Brain microvascular endothelial cell (primary cell): ENCODE measurements around the gene SIK3.

Experiments used
- DNase-seq: peaks from one replicate; pipeline ENCODE4 v3.0.0-alpha.2; 2020
- H3K27ac ChIP-seq: fragments of 250-450 bp; sonication (Bioruptor Pico); 2 replicates; pipeline ENCODE4 v1.5.1; 2020; ENCODE audit warnings: mild to moderate bottlenecking, moderate library complexity
- H3K27me3 ChIP-seq: fragments of 250-450 bp; sonication (Bioruptor Pico); replicated peaks from 2 replicates; pipeline ENCODE4 v1.5.1; 2020; ENCODE audit warnings: mild to moderate bottlenecking
- H3K36me3 ChIP-seq: fragments of 250-450 bp; sonication (Bioruptor Pico); replicated peaks from 2 replicates; pipeline ENCODE4 v1.5.1; 2020; ENCODE audit warnings: mild to moderate bottlenecking
- H3K4me3 ChIP-seq: 2 replicates; pipeline ENCODE4 v1.5.1; 2011; ENCODE audit warnings: low read depth, mild to moderate bottlenecking, control low read depth, low read length, moderate library complexity
- in situ Hi-C: cut with HindIII; loops from 2 replicates; pipeline ENCODE4 v1.10.0; 2017; ENCODE audit warnings: low sequenced_read_pairs, low pct_ligation_motif_present
- TF ChIP-seq, protein P1 (sequence below): IDR thresholded peaks from 2 replicates; pipeline ENCODE4 v1.5.1; 2011; ENCODE audit warnings: low read depth, mild to moderate bottlenecking, moderate library complexity, low read length, control low read depth, inconsistent platforms; ENCODE audit errors: missing control alignments

The SIK3 gene

GRCh38 chr11:116976941-116977570 lies 121.2 kb downstream of the SIK3 start:
- no peak overlapping the region for H3K27ac ChIP-seq

DNA sequence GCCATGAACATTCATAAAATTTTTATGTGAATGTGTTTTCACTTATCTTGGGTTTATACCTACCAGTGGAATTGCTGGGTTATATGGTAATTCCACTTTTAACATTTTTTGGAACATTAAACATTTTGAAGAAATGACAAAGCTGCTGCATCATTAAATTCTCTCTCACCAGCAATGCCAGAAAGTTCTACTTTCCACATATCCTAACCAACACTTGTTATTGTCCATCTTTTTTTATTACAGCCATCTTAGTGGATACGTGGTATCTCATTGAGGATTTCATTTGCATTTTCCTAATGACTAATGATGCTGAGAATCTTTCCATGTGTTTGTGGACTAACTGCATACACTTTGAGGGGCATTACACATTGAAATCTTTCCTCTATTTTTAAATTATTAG lies 122.6 kb downstream of the SIK3 start:
- in situ Hi-C loops, result no loop called here
- Histone ChIP-seq H3K4me3 (no peak overlapping the region), H3K27ac (no peak overlapping the region), H3K27me3 (no peaks in the 10 kb centered on the region), H3K36me3 (no peaks in the 10 kb centered on the region)
- TF ChIP-seq, protein P1, sequence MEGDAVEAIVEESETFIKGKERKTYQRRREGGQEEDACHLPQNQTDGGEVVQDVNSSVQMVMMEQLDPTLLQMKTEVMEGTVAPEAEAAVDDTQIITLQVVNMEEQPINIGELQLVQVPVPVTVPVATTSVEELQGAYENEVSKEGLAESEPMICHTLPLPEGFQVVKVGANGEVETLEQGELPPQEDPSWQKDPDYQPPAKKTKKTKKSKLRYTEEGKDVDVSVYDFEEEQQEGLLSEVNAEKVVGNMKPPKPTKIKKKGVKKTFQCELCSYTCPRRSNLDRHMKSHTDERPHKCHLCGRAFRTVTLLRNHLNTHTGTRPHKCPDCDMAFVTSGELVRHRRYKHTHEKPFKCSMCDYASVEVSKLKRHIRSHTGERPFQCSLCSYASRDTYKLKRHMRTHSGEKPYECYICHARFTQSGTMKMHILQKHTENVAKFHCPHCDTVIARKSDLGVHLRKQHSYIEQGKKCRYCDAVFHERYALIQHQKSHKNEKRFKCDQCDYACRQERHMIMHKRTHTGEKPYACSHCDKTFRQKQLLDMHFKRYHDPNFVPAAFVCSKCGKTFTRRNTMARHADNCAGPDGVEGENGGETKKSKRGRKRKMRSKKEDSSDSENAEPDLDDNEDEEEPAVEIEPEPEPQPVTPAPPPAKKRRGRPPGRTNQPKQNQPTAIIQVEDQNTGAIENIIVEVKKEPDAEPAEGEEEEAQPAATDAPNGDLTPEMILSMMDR, result no peak
- DNase-seq, result no peak

More at GRCh38 chr11:116976941-116977570, 121.2 kb downstream of the SIK3 start:
- TF ChIP-seq, protein P1, result no peak
- in situ Hi-C loops, result no loop called here
- no peak overlapping the region for H3K4me3 ChIP-seq
- H3K27me3 ChIP-seq, result no peaks in the 10 kb centered on the region
- DNase-seq, result no peak
- H3K36me3 ChIP-seq, result no peaks in the 10 kb centered on the region

DNA sequence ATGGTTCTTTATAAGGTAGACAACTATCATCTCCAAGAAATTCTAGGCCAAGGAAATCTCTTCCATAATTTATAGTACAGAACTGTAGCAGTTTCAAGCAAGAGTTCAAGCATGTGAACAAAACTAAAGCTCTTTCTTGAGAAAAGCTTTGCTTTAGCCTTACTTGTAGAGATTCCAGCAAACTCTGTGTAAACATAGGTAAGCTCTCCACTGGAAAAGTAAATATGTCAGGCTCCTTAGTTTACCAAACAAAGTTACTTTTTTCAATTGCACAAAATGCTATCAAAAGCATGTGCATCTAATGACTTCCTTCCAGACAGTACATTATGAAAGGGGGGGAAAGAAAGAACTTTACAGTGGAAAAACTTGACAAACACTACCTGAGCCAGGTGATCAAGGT lies 125.0 kb downstream of the SIK3 start:
- no peak overlapping the region for H3K27ac ChIP-seq
- no peaks in the 10 kb centered on the region for H3K36me3 ChIP-seq
- in situ Hi-C loops, result no loop called here
- TF ChIP-seq, protein P1, result no peak
- no peak overlapping the region for H3K4me3 ChIP-seq
- H3K27me3 ChIP-seq, result no peaks in the 10 kb centered on the region
- DNase-seq, result no peak

GRCh38 chr11:116972691-116973090 lies 125.5 kb downstream of the SIK3 start:
- no peak for DNase-seq
- Histone ChIP-seq H3K27me3 (no peaks in the 10 kb centered on the region), H3K36me3 (no peaks in the 10 kb centered on the region), H3K27ac (no peak overlapping the region), H3K4me3 (no peak overlapping the region)
- in situ Hi-C loops, result no loop called here
- TF ChIP-seq, protein P1, result no peak

DNA sequence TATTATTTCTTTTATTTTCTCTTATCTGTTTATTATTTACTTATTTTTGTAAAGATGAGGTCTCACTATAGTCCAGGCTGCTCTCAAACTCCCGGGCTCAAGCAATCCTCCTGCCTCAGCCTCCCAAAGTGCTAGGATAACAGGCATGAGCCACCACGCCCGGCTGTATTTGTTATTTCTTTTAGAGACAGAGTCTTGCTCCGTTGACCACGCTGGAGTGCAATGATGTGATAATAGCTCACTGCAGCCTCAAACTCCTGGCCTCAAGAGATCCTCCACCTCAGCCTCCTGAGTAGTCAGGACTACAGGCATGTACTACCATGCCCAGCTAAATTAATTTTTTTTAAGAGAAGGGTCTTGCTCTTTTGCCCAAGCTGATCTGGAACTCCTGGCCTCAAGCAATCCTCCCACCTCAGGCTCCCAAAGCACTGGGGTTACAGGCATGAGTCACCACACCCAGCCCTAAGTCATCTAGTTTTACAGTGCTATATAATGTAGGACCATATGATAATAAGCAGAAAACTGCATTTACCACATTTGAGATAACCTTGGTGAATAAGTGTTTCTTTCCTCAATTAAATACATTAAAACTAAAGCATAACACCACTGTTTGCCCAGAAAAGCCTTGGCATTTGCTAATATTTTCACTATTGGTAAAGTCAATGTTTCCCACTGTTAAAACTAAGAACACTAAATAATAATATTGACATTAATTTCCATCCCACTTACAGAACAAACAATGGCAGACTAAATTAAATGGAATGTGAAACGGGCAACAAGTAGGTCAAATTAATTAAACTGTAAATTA lies 127.5 kb downstream of the SIK3 start:
- TF ChIP-seq, protein P1, result no peak
- H3K36me3 ChIP-seq, result no peaks in the 10 kb centered on the region
- peak; percentile 11 for DNase-seq
- no peak overlapping the region for H3K27ac ChIP-seq
- no peak overlapping the region for H3K4me3 ChIP-seq
- in situ Hi-C loops, result no loop called here
- no peaks in the 10 kb centered on the region for H3K27me3 ChIP-seq

DNA sequence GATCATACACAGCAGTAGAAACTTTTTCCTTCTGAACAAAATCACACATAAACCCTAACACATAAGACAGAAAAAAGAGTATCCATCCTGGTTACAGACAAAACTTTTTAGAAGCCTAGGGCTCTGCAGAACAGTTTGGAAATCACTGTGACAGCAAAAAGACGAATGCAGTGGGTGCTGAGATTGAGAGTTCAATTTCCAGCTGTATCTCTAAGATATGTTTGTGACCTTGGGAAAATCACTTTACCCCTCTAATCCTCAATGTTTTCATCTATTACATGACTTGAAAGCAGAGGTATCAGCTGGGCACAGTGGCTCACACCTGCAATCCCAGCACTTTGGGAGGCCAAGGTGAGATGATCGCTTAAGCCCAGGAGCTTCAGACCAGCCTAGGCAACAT lies 128.5 kb downstream of the SIK3 start:
- no peak overlapping the region for H3K4me3 ChIP-seq
- TF ChIP-seq, protein P1, result no peak
- no peaks in the 10 kb centered on the region for H3K27me3 ChIP-seq
- DNase-seq, result no peak
- in situ Hi-C loops, result no loop called here
- H3K27ac ChIP-seq, result no peak overlapping the region
- H3K36me3 ChIP-seq, result no peaks in the 10 kb centered on the region
